Measurements from ENCODE around the gene DNAAF5.

GRCh38 chr7:754531-755412, 28.3 kb downstream of the DNAAF5 start:
- no peak for TF ChIP-seq CTCF (IDR thresholded peaks at IDR 0.05)
- no peak for TF ChIP-seq POLR2A (IDR thresholded peaks at IDR 0.05)
- no peak for TF ChIP-seq POLR2AphosphoS5 (IDR thresholded peaks at IDR 0.05)
- no peak for TF ChIP-seq EP300 (IDR thresholded peaks at IDR 0.05)
